ENCODE data around the gene TTC28. TPM values are rescaled to one million over a fixed set of nuclear protein-coding genes. Genes with fewer than 3 reads are reported as not detected.

The TTC28 gene
- polyA plus RNA-seq, 1 donor from 2014 or later: 14.8 TPM

GRCh38 chr22:28015046-28015425 is 664.6 kb downstream of the TTC28 start:
- H4K20me1 ChIP-seq (ENCODE audit: insufficient read depth): no peaks in the 10 kb centered on the region
- H3K9ac ChIP-seq (ENCODE audit: low read length): peak overlapping the region; percentile 60
- H2AFZ ChIP-seq (ENCODE audit: low read depth, low read length): no peak overlapping the region
- H3K4me3 ChIP-seq (ENCODE audit: low read length): peak overlapping the region; percentile 45
- no peaks in the 10 kb centered on the region for H3K79me2 ChIP-seq (replicated peaks; ENCODE audit: insufficient read depth, low read length)
- no peaks in the 10 kb centered on the region for H3K9me3 ChIP-seq (ENCODE audit: low read length)
- no peaks in the 10 kb centered on the region for H3K27me3 ChIP-seq (ENCODE audit: insufficient read depth, low read depth, low read length)
- H3F3A ChIP-seq (ENCODE audit: insufficient read depth, low read length, poor library complexity, severe bottlenecking): peaks cover 9% of the 10 kb centered on the region
- no peaks in the 10 kb centered on the region for H3K9me2 ChIP-seq (ENCODE audit: insufficient read depth, low read length)
- TF ChIP-seq REST (IDR thresholded peaks at IDR 0.05; ENCODE audit: borderline replicate concordance) (no peak), TAF1 (IDR thresholded peaks at IDR 0.05; ENCODE audit: low read depth) (no peak), EP300 (conservative IDR thresholded peaks at IDR 0.05; ENCODE audit: poor library complexity, severe bottlenecking) (no peak), RAD21 (conservative IDR thresholded peaks at IDR 0.05) (no peak), SMC3 (conservative IDR thresholded peaks at IDR 0.05; ENCODE audit: poor library complexity) (no peak), POLR2AphosphoS5 (IDR thresholded peaks at IDR 0.05) (no peak)
- peaks cover 3% of the 10 kb centered on the region for H3K36me3 ChIP-seq (ENCODE audit: insufficient read depth, low read length)
- no peak overlapping the region for H3K4me2 ChIP-seq (ENCODE audit: low read length)
- H3K27ac ChIP-seq (ENCODE audit: low read length): peak overlapping the region; percentile 92

GRCh38 chr22:28014211-28015045 is 665.2 kb downstream of the TTC28 start:
- Histone ChIP-seq H3K27me3 (ENCODE audit: insufficient read depth, low read depth, low read length) (no peaks in the 10 kb centered on the region), H3K9me2 (ENCODE audit: insufficient read depth, low read length) (no peaks in the 10 kb centered on the region), H3K9ac (ENCODE audit: low read length) (peak overlapping the region; percentile 60), H3K4me3 (ENCODE audit: low read length) (peak overlapping the region; percentile 45), H3F3A (ENCODE audit: insufficient read depth, low read length, poor library complexity, severe bottlenecking) (peaks cover 9% of the 10 kb centered on the region), H4K20me1 (ENCODE audit: insufficient read depth) (no peaks in the 10 kb centered on the region), H3K27ac (ENCODE audit: low read length) (peak overlapping the region; percentile 92), H3K79me2 (replicated peaks; ENCODE audit: insufficient read depth, low read length) (no peaks in the 10 kb centered on the region), H3K9me3 (ENCODE audit: low read length) (no peaks in the 10 kb centered on the region), H2AFZ (ENCODE audit: low read depth, low read length) (no peak overlapping the region), H3K4me2 (ENCODE audit: low read length) (peak overlapping the region; percentile 36), H3K36me3 (ENCODE audit: insufficient read depth, low read length) (peaks cover 3% of the 10 kb centered on the region)
- no peak for TF ChIP-seq RAD21 (conservative IDR thresholded peaks at IDR 0.05)
- TF ChIP-seq EZH2 (IDR thresholded peaks at IDR 0.05; ENCODE audit: borderline replicate concordance, insufficient read depth, low read length, poor library complexity, severe bottlenecking): no peak
- no peak for TF ChIP-seq CTCF (IDR thresholded peaks at IDR 0.05; ENCODE audit: poor library complexity, severe bottlenecking)
- no peak for TF ChIP-seq REST (IDR thresholded peaks at IDR 0.05; ENCODE audit: borderline replicate concordance)
- TF ChIP-seq TAF1 (IDR thresholded peaks at IDR 0.05; ENCODE audit: low read depth): no peak
- no peak for TF ChIP-seq MXI1 (conservative IDR thresholded peaks at IDR 0.05; ENCODE audit: poor library complexity, severe bottlenecking)
- TF ChIP-seq POLR2AphosphoS5 (IDR thresholded peaks at IDR 0.05): no peak

All from neural cell (in vitro differentiated cells).